Kidney (tissue), 14 donors: ENCODE results near the gene ZC3H13. TPM values are rescaled to one million over a fixed set of nuclear protein-coding genes. Genes with fewer than 3 reads are reported as not detected.

Experiments
- DNase-seq, 5 donors: peaks; one replicate each; pipeline ENCODE4 v3.0.0-alpha.2; 2013 to 2020
- FAIRE-seq: peaks from 2 replicates; lab custom pipeline; 2012; peaks lifted over from hg19 to GRCh38; lab: Jason Lieb, UNC
- H3K27ac ChIP-seq, 2 donors: one replicate each; pipeline ENCODE4 v1.7.0; 2013; ENCODE audit warnings: low read depth in 2 of 2, low read length in 2 of 2, inconsistent platforms in 1 of 2
- H3K27me3 ChIP-seq: one replicate; pipeline ENCODE4 v1.7.1; 2013; ENCODE audit warnings: low read length, inconsistent platforms; ENCODE audit not compliant: control insufficient read depth, insufficient read depth
- H3K36me3 ChIP-seq, 3 donors: one replicate each; pipeline versions ENCODE4 v1.7.0 to v1.7.1; 2013; ENCODE audit warnings: low read length in 3 of 3, control low read depth in 1 of 3, inconsistent platforms in 1 of 3; ENCODE audit not compliant: insufficient read depth in 3 of 3, control insufficient read depth in 2 of 3
- H3K4me1 ChIP-seq, 3 donors: one replicate each; pipeline versions ENCODE4 v1.7.0 to v1.7.1; 2013; ENCODE audit warnings: low read length in 3 of 3, inconsistent platforms in 1 of 3, low read depth in 1 of 3; ENCODE audit not compliant: control insufficient read depth in 2 of 3, insufficient read depth in 2 of 3
- H3K4me3 ChIP-seq, 3 donors: one replicate each; pipeline versions ENCODE4 v1.7.0 to v1.8.1; 2013; ENCODE audit warnings: low read length in 3 of 3, control low read depth in 1 of 3, inconsistent platforms in 1 of 3
- H3K9ac ChIP-seq, 3 donors: one replicate each; pipeline versions ENCODE4 v1.7.0 to v1.7.1; 2013; ENCODE audit warnings: low read length in 3 of 3, control low read depth in 1 of 3, inconsistent platforms in 1 of 3
- H3K9me3 ChIP-seq, 3 donors: one replicate each; pipeline versions ENCODE4 v1.7.0 to v1.7.1; 2013; ENCODE audit warnings: low read length in 3 of 3, control low read depth in 1 of 3, inconsistent platforms in 1 of 3; ENCODE audit not compliant: control insufficient read depth in 2 of 3, insufficient read depth in 1 of 3
- intact Hi-C: fragments of 100-400 bp; cut with DNase I; formaldehyde crosslinking; loops from one replicate; pipeline ENCODE4 v1.11.1; 2022
- polyA plus RNA-seq: library from polyadenylated mRNA; stranded (reverse); fragments of 350-450 nt; fragmentation: Illumina TruSeq; extraction: RNeasy Lipid Tissue Mini Kit (QIAGEN cat#74804); gene quantifications from one replicate; pipeline ENCODE4 v1.2.3, GENCODE V29; 2014; ENCODE audit warnings: low read depth, low replicate concordance; ENCODE audit not compliant: insufficient read depth
- total RNA-seq: library from RNA; stranded (reverse); fragmentation: NEBNext Ultra II Directional; extraction: Animal tissue kit (Norgen Biotek cat#: 25700); gene quantifications from one replicate; pipeline ENCODE4 v1.2.1, GENCODE V29; 2021
- TF ChIP-seq, protein P1 (sequence below): IDR thresholded peaks from 3 replicates; pipeline ENCODE4 v1.5.1; 2012; ENCODE audit warnings: mild to moderate bottlenecking, moderate library complexity, borderline replicate concordance; ENCODE audit not compliant: insufficient read depth; ENCODE audit errors: extremely low read depth
- donor health status: control.
- donor health status: control.
- donor health status: control.
- donor health status: control.
- donor health status: control.
- donor health status: DM: yes; HTN: yes; CAD: no.
- donor health status: Normal renal cell carcinoma (clear cell type).

Gene ZC3H13
- total and polyA plus RNA-seq, 2 donors from 2014 or later, result 6.4 to 53.1 TPM

DNA sequence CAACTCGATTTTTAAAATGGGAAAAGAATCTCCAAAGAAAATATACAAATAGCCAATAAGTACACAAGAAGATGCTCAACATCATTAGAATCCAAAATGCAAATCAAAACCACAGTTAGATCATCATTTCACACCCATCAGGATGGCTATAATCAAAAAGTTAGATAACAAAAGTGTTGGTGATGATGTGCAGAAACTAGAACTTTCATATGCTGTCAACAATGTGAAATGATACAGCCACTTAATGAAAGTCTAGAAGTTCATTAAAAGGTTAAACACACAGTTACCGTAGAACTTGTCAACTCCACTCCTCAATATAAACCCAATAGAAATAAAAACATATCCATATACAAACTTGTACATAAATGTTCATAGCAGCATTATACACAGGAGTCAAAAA lies 11.8 kb downstream of the ZC3H13 start:
- no peaks in the 10 kb centered on the region for H3K4me1 ChIP-seq
- DNase-seq (no peak), FAIRE-seq (no peak)
- no peak overlapping the region for H3K9ac ChIP-seq
- H3K9me3 ChIP-seq, result no peaks in the 10 kb centered on the region
- TF ChIP-seq, protein P1, sequence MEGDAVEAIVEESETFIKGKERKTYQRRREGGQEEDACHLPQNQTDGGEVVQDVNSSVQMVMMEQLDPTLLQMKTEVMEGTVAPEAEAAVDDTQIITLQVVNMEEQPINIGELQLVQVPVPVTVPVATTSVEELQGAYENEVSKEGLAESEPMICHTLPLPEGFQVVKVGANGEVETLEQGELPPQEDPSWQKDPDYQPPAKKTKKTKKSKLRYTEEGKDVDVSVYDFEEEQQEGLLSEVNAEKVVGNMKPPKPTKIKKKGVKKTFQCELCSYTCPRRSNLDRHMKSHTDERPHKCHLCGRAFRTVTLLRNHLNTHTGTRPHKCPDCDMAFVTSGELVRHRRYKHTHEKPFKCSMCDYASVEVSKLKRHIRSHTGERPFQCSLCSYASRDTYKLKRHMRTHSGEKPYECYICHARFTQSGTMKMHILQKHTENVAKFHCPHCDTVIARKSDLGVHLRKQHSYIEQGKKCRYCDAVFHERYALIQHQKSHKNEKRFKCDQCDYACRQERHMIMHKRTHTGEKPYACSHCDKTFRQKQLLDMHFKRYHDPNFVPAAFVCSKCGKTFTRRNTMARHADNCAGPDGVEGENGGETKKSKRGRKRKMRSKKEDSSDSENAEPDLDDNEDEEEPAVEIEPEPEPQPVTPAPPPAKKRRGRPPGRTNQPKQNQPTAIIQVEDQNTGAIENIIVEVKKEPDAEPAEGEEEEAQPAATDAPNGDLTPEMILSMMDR, result no peak
- H3K27ac ChIP-seq, result no peak overlapping the region
- no peak overlapping the region for H3K4me3 ChIP-seq
- H3K36me3 ChIP-seq, result peaks cover 7 to 8% (median 8%) of the 10 kb centered on the region in 3 donors
- intact Hi-C loops, result no loop called here
- H3K27me3 ChIP-seq, result no peaks in the 10 kb centered on the region

DNA sequence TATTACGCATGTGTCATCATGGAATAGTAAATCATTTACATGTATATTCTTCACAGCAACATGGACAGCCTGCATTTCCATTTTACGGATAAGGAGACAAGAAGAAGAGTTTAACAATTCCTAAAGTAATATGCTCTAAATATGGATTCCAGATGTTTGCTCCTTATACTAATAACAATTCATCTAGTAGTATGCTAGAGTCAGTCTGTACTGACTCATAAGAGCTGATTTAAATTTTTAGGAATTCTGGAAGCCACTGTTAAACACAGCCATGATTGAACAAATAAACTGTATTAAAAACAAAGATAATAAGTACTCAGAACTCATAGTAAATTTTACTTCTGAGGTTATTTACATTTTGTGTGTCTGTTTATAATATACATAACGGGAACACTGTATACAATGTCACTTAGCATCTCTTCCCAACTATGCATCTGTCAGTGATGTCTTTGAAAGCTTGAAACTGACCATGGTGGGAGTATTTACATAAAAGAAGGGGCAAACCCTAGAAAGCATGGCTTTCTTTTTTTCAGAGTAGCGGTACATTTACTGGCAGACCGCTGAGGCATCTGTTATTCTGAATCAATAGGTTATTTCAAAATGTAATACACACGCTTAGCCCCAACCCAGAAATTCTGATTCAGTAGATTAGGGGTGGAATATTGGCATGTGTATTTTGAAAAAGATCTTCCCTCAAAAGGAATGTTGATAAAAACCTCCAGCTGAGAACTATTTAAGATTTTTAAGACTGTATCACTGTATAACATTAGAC lies 12.9 kb downstream of the ZC3H13 start:
- DNase-seq (no peak), FAIRE-seq (no peak)
- Histone ChIP-seq H3K27ac (no peak overlapping the region), H3K27me3 (no peaks in the 10 kb centered on the region), H3K9me3 (no peaks in the 10 kb centered on the region), H3K36me3 (peaks cover 7 to 8% (median 8%) of the 10 kb centered on the region in 3 donors), H3K9ac (no peak overlapping the region), H3K4me3 (no peak overlapping the region), H3K4me1 (no peaks in the 10 kb centered on the region)
- intact Hi-C loops, result no loop called here
- TF ChIP-seq, protein P1, result no peak

DNA sequence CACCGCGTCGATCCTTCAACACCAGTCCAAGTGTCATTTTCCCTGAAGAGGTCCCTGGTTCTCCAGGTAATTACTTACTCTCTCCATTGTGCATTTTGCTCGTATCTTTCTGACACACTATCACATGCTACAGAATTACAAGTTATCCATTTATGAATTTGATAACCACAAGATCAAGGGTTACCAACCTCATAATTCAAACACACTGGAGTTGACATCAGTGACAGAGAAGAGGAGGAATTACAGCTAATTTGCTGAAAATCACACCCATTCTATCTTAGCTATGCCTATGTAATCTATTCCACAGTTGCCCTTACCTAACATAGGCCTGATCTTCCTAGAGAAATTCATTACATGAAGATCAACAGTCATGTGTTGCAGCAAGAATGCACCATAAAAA lies 14.2 kb downstream of the ZC3H13 start:
- no peaks in the 10 kb centered on the region for H3K4me1 ChIP-seq
- intact Hi-C loops, result no loop called here
- H3K9ac ChIP-seq, result no peak overlapping the region
- peaks cover 7 to 8% (median 8%) of the 10 kb centered on the region in 3 donors for H3K36me3 ChIP-seq
- DNase-seq (no peak), FAIRE-seq (no peak)
- no peaks in the 10 kb centered on the region for H3K9me3 ChIP-seq
- TF ChIP-seq, protein P1, result no peak
- H3K27ac ChIP-seq, result no peak overlapping the region
- H3K4me3 ChIP-seq, result no peak overlapping the region
- H3K27me3 ChIP-seq, result no peaks in the 10 kb centered on the region
